ENCODE results near the gene USP6NL.

- TF ChIP-seq CTCF (conservative IDR thresholded peaks at IDR 0.05) (no peak), EZH2 (IDR thresholded peaks at IDR 0.05; ENCODE audit: low read depth) (no peak)
Observed at GRCh38 chr10:11504566-11505285, 106.7 kb downstream of the USP6NL start.
